Measurements from ENCODE around the gene REM1.

DNA sequence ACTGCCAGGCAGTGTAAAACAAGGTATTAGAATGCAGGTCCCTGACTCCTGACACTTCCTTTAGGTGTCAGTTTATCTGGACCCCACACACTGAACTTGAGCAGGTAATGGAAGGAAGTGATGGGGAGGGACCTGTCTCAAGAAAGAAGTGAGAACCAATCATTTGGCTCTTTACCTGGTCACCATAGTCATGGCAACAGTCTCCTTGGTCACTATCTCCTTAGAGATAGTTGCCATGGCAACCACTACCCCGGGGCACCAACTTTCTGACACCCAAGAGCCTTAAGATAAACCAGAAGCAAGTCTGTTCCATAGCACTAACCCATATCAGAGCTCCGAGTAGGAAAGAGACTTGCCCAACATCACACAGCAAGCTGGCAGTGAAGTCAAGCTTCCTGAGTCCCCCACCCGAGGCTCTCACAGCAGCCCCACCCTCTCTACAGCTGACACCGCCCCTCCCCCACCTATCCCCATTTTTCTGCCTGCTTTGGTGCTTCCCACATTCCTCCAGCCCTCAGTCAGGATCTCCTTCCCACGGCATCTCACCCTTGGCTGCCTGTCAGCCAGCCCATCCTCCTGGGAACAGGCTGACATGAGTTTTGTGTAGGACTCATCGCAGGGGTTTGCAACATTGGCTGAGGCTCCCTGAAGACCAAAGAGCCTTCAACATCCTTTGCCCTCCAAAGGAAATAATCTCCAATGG is 22.9 kb downstream of the REM1 start:
- TF ChIP-seq, protein P1, sequence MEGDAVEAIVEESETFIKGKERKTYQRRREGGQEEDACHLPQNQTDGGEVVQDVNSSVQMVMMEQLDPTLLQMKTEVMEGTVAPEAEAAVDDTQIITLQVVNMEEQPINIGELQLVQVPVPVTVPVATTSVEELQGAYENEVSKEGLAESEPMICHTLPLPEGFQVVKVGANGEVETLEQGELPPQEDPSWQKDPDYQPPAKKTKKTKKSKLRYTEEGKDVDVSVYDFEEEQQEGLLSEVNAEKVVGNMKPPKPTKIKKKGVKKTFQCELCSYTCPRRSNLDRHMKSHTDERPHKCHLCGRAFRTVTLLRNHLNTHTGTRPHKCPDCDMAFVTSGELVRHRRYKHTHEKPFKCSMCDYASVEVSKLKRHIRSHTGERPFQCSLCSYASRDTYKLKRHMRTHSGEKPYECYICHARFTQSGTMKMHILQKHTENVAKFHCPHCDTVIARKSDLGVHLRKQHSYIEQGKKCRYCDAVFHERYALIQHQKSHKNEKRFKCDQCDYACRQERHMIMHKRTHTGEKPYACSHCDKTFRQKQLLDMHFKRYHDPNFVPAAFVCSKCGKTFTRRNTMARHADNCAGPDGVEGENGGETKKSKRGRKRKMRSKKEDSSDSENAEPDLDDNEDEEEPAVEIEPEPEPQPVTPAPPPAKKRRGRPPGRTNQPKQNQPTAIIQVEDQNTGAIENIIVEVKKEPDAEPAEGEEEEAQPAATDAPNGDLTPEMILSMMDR (IDR thresholded peaks at IDR 0.05) = no peak
- TF ChIP-seq POLR2AphosphoS5 (IDR thresholded peaks at IDR 0.05) (no peak), POLR2A (IDR thresholded peaks at IDR 0.05) (no peak), EP300 (IDR thresholded peaks at IDR 0.05) (no peak)
